SK-N-MC (cell line): ENCODE results near the gene P3R3URF.

Experiments
- DNase-seq: peaks from one replicate; pipeline ENCODE4 v3.0.0-alpha.2; 2011; ENCODE audit warnings: low read depth, low spot score
- H3K27ac ChIP-seq: fragments of 200-600 bp; sonication (generic); 2 replicates; pipeline ENCODE4 v1.5.1; 2016; ENCODE audit warnings: mixed run types
- H3K36me3 ChIP-seq: fragments of 200-600 bp; sonication (generic); 2 replicates; pipeline ENCODE4 v1.6.1; 2017; ENCODE audit warnings: antibody characterized with exemption, low read length, mixed read lengths; ENCODE audit not compliant: insufficient read depth
- H3K4me3 ChIP-seq: fragments of 200-600 bp; sonication (generic); 2 replicates; pipeline ENCODE4 v1.5.1; 2016
- H3K9ac ChIP-seq: fragments of 200-600 bp; sonication (generic); 2 replicates; pipeline ENCODE4 v1.8.0; 2017; ENCODE audit warnings: mixed run types, mixed read lengths; ENCODE audit not compliant: insufficient read length
- H3K9me3 ChIP-seq: fragments of 200-600 bp; sonication (generic); 2 replicates; pipeline ENCODE4 v1.6.1; 2017; ENCODE audit warnings: low read depth, mild to moderate bottlenecking, antibody characterized with exemption, low read length, moderate library complexity, mixed read lengths
- EZH2 ChIP-seq: fragments of 200-600 bp; sonication (generic); IDR thresholded peaks from one replicate; pipeline ENCODE4 v1.6.1; 2017; ENCODE audit warnings: antibody characterized with exemption
- FOXP2 ChIP-seq: optimal IDR thresholded peaks from 2 replicates; pipeline ENCODE3; 2011; ENCODE audit warnings: mild to moderate bottlenecking, moderate library complexity; ENCODE audit not compliant: insufficient read depth; ENCODE audit errors: extremely low read length, control extremely low read depth
- POLR2AphosphoS5 ChIP-seq: IDR thresholded peaks from 2 replicates; pipeline ENCODE4 v1.6.1; 2012; ENCODE audit warnings: mild to moderate bottlenecking, low read depth, low read length, borderline replicate concordance

Gene P3R3URF

DNA sequence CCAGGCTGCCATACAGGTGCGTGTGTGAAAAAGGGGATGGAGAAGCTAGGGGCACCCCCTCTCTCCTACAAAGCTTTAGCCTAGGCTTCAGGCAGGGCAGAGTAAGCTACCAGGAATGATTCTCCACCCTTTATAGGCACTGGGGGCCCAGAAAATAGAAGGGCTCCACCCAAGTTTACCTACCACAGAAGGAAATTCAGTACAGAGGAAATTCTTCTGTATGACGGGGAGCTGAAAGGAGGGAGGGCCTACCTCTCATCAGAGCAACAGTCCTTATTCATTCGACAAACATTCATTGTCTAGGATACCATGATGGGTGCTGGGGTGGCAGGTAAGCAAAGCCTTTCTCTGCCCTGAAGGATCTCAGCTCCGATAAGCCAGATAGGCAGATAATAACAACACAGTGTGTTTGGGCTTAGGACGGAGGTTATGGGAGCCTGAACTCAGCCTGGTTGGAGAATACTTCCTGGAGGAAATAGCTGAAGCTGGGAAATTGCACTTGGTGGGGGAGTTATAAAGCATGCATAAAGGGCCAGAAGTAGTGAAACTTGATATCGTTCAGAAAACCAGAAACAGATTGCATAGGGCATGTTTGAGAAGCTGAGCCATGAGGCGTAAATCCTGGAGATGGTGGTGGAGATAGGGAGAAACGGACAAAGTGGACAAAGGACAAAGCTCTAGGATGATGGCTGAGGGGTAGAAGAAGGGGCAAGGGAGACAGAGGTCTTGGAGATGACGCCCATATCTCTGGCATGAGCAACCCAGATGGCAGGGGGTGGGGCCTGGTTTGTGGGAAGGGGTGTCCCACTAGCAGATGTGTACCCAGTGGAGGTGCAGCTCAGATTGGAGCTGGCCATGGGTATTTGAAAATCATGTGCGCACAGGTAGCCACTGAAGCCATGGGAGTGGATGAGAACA, 5.3 kb upstream of the P3R3URF start:
- H3K27ac ChIP-seq = 0 out of 2 replicates have a peak overlapping the region, but pooled peaks have one; percentile 19
- no peaks in the 10 kb centered on the region for H3K9me3 ChIP-seq
- no peak for DNase-seq
- H3K4me3 ChIP-seq = no peak overlapping the region
- TF ChIP-seq POLR2AphosphoS5 = no peak
- no peak for TF ChIP-seq EZH2
- no peak for TF ChIP-seq FOXP2
- H3K36me3 ChIP-seq = no peaks in the 10 kb centered on the region
- H3K9ac ChIP-seq = no peak overlapping the region

DNA sequence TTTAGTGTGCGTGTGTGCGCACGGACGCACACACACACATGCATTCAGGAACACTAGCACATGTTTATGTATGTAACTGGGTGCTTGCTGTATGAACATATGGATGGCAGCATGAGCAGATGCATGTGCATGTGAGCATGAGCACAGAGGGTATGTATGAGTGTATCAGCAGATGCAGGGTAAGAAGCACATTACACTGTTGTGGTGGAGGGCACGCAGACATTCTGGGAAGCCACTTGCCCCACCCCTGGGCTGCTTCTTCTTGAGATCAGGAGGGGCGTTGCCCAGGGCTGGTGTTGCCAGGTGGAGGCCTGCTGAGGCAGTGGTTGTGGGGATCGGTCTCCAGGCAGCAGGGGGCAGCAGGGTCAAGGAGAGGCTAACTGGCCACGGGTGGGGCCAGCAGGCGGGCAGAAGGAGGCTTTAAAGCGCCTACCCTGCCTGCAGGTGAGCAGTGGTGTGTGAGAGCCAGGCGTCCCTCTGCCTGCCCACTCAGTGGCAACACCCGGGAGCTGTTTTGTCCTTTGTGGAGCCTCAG, 3.9 kb upstream of the P3R3URF start:
- TF ChIP-seq FOXP2 = no peak
- no peak for TF ChIP-seq POLR2AphosphoS5
- TF ChIP-seq EZH2 = no peak
- Histone ChIP-seq H3K4me3 (no peak overlapping the region), H3K9me3 (no peaks in the 10 kb centered on the region), H3K27ac (no peak overlapping the region), H3K9ac (no peak overlapping the region), H3K36me3 (no peaks in the 10 kb centered on the region)
- no peak for DNase-seq

DNA sequence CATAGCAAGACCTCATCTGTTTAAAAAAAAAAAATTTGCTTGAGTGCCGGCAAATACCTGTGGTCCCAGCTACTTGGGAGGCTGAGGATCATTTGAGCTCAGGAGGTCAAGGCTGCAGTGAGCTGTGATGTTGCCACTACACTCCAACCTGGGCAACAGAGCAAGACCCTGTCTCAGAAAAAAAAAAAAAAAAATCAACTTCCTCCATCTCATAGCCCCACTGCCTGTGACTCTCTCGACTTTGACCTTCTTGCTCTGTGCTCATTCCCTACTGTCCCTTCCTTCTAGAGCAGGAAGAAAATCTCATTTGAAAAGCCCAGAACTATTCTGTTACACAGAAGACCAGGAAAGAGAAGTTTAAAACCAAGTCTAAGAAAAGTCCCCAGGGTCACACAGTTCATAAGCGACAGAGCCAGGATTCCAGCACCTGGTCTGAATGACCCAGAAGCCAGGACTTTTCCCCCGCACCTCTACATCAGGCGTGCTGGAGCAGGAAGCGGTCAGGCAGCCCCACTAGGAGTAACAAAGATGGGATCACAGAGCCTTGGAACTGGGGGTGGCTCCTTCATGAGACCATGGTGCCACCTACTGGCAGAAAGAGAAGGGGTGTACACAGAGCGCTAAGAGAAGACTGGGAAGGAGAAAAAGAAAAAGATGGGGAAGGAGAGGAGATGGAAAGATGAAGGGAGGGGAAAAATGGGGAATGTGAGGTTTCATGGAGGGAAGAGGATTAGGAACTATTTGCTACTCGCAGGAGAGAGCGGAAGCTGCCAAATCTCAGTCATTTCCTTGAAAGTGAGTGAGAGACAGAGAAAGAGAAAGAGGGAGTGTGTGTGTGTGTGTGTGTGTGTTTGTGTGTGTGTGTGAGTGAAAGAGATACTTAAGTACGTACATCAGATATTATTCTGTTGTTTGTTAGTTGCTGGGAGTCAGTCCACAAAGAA, 3.1 kb upstream of the P3R3URF start:
- no peaks in the 10 kb centered on the region for H3K36me3 ChIP-seq
- H3K27ac ChIP-seq = no peak overlapping the region
- H3K9me3 ChIP-seq = no peaks in the 10 kb centered on the region
- no peak overlapping the region for H3K9ac ChIP-seq
- TF ChIP-seq FOXP2 (no peak), POLR2AphosphoS5 (no peak)
- H3K4me3 ChIP-seq = no peak overlapping the region
- DNase-seq = peak; percentile 42

DNA sequence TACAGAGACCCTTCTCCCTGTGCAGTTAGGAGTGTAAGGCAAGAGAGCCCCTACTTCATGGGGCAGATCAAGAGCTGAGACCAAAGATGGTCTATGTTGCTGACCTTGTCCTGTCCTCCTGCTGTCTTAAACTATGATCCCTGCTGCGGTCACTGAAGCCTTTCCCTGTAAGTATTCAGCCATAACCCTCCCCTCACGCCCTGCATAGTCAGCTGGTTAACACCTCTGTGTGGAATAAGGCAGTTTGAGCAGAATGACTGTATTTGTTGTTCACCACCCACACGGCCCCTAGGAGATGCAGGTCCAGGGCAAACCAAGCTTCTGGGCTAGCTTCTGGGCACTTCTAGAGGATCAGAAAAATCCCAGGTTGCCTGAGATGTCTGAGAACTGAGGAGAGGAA, 1.0 kb downstream of the P3R3URF start:
- H3K4me3 ChIP-seq = no peak overlapping the region
- H3K9me3 ChIP-seq = no peaks in the 10 kb centered on the region
- no peak for DNase-seq
- H3K36me3 ChIP-seq = no peaks in the 10 kb centered on the region
- H3K9ac ChIP-seq = no peak overlapping the region
- H3K27ac ChIP-seq = no peak overlapping the region
- no peak for TF ChIP-seq FOXP2
- no peak for TF ChIP-seq EZH2
- no peak for TF ChIP-seq POLR2AphosphoS5

DNA sequence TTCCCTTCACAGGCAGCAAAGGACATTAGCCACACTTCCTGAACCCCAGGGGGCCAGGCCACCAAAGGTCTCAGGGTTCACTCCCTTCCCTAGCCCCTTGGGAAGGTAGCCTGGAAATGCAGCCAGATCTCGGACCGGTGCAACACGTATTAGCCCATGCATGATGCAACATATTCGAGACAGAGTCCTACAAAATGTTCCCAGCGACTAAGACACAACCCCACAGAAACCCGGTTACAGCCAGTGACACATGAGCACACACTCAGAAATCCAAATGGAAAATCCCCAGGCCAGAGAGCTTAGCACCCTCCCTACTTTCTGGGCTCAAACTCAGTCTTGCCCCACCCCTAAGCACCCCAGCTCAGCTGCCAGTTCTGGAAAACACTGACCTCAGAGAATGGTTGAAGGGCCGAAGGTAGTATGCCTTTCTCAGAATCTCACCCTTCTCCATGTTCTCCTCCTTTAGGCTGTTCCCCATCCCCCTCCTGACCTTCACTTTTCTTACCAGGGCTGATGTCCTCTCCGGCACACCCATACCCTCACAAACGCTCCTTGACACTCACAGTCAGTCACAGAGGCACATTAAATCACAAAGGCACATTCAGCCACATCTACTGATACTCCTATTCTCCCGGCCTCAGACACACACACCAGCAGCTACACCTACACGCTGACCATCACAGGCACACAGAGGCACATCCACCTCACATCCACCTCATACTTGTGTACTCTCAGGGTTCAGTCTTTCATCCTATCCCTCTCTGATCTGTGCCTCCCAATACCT, 1.6 kb downstream of the P3R3URF start, which contains the start of gene TSPAN1:
Gene TSPAN1 (plus strand): TSS at position 640 of the 784 bp plus-strand sequence. CDS start 6,021 bp downstream, outside the sequence.
- Histone ChIP-seq H3K27ac (no peak within 1 kb of the TSS), H3K9ac (no peak within 1 kb of the TSS), H3K36me3 (no peaks in the 10 kb centered on the region), H3K9me3 (no peaks in the 10 kb centered on the region), H3K4me3 (no peak within 1 kb of the TSS)
- TF ChIP-seq FOXP2 (no peak), POLR2AphosphoS5 (no peak), EZH2 (no peak)
- no peak for DNase-seq

DNA sequence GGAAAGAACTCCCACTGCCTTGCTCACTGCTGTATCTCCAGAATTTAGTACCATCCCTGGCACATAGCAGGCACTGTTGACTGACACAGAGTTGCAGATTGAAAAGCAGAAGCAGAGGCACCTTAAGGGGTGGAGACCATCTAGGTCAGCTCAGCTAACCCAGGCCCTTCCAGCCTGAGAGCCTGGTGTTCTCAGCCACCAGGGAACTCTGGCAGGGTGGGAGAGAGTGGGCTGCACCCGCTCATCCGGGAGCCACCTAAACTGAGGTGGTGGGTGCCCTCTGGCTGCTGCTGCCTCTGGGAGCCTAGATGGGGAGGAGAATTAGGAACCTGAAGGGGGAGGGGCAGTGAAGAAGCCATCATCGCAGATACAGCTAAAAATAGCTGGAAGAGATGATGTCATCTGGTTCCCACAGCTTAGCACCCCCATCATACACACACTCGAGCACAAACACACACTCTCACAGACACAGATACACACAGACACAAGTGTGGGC, 2.9 kb downstream of the P3R3URF start:
- no peak overlapping the region for H3K27ac ChIP-seq

DNA sequence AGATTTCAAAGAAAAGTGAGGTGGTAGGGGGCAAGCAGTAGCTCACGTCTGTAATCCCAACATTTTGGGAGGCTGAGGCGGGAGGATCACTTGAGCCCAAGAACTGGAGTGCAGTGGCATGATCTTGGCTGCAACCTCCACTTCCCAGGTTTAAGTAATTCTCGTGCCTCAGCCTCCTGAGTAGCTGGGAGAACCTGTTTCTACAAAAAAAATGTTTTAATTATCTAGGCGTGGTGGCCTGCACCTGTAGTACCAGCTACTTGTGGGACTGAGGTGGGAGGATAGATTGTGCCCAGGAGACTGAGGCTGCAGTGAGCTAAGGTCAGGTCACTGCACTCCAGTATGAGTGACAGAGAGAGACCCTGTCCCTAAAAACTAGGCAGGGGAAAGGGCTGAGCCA, 4.0 kb downstream of the P3R3URF start:
- Histone ChIP-seq H3K9me3 (no peaks in the 10 kb centered on the region), H3K27ac (no peak overlapping the region), H3K36me3 (no peaks in the 10 kb centered on the region), H3K4me3 (no peak overlapping the region), H3K9ac (no peak overlapping the region)
- no peak for DNase-seq
- no peak for TF ChIP-seq POLR2AphosphoS5
- TF ChIP-seq EZH2 = no peak
- no peak for TF ChIP-seq FOXP2

More for the DNA sequence above, 2.9 kb downstream of the P3R3URF start:
- H3K36me3 ChIP-seq = no peaks in the 10 kb centered on the region
- TF ChIP-seq POLR2AphosphoS5 (no peak), FOXP2 (no peak), EZH2 (no peak)
- no peak overlapping the region for H3K9ac ChIP-seq
- H3K9me3 ChIP-seq = no peaks in the 10 kb centered on the region
- DNase-seq = no peak
- H3K4me3 ChIP-seq = no peak overlapping the region

DNA sequence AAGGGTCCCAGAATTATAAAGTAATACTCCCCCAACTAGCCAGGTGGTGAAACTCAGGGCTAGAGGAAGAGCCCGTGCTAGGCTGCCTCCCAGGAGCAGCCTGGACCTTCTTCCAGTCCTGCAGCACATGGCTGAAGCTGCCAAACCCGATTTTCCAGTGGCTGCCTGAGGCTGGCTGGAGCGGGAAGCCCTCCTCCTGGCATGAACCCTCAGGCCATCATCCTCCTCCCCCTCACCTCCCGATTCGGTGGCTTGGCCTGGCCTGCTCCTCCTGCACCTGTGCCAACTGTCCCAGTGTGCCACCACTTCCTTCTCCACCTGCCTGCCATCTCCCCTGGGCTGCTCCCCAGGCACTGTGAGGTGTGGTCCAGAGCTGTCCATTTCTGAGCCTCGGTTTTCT, 4.4 kb downstream of the P3R3URF start:
- TF ChIP-seq FOXP2 (no peak), EZH2 (no peak), POLR2AphosphoS5 (no peak)
- no peak overlapping the region for H3K4me3 ChIP-seq
- H3K27ac ChIP-seq = no peak overlapping the region
- H3K36me3 ChIP-seq = no peaks in the 10 kb centered on the region
- H3K9me3 ChIP-seq = no peaks in the 10 kb centered on the region
- no peak overlapping the region for H3K9ac ChIP-seq
- DNase-seq = no peak
